ENCODE data around the gene ANKRD40CL.

Gene ANKRD40CL

DNA sequence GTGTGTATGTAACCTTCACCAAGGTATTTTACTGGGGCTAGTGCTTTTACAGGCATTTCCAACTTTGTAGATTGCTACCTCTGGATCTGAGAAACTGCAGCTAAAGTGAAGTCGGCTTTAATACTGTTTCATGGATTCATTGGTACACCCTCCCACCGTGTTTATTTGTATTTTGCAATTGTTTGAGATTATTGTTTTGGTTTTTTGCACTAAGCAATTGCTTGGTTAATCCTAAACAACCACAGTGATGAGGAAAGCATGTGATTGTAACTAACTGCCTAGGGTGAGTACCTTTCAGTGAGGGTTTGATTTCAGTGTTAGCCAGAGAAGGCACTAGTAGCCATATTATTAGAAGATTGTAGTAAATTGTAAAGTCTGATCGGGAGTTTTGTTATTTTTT, 44.6 kb downstream of the ANKRD40CL start:
- TF ChIP-seq TAF1 (IDR thresholded peaks at IDR 0.05; ENCODE audit: borderline replicate concordance, low read depth, low read length) (no peak), POLR2A (IDR thresholded peaks at IDR 0.05; ENCODE audit: low read depth, low read length) (no peak), POLR2AphosphoS5 (IDR thresholded peaks at IDR 0.05; ENCODE audit: low read depth, low read length) (no peak)
- no peak for DNase-seq (ENCODE audit: insufficient read length)
- no peak for FAIRE-seq

DNA sequence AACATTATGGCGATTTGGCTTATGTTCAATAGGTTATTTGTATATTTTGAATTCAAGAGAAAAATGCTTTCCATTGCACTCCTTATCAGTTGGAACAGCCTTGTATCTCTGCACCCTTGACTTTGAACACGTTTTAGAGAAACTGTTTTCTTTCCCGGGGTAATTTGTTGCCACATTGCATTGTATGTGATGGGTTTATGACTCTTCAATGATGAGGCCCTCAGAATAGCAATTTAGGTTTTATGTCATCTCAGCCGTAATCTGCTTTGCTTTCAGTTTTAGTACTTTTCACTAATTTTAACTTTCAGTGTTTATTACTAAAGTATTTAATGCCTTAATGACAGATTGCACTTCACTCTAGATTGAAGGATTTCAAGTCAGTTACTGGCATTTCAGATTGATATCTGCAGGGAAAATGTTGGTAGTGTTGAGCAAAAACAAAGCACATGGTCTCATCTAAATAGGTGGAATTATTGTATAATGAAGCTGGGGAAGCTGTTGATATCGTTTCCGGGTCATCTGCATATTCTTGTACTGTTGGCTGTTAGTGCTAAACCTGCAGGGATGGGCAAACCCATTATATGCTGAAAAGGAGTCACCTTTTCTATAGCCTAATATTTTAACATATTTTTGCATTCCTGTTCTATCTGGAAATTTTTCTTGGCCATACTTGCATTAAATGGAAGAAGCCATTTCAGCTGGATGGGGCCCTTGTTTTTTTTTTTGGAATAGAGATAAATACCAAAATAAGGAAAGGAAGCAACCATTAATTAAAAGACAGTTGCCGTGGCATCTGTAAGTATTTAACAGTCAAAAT, 45.9 kb downstream of the ANKRD40CL start:
- TF ChIP-seq POLR2AphosphoS5 (IDR thresholded peaks at IDR 0.05; ENCODE audit: low read depth, low read length) (no peak), TAF1 (IDR thresholded peaks at IDR 0.05; ENCODE audit: borderline replicate concordance, low read depth, low read length) (no peak), POLR2A (IDR thresholded peaks at IDR 0.05; ENCODE audit: low read depth, low read length) (no peak)
- FAIRE-seq (no peak), DNase-seq (ENCODE audit: insufficient read length) (no peak)

DNA sequence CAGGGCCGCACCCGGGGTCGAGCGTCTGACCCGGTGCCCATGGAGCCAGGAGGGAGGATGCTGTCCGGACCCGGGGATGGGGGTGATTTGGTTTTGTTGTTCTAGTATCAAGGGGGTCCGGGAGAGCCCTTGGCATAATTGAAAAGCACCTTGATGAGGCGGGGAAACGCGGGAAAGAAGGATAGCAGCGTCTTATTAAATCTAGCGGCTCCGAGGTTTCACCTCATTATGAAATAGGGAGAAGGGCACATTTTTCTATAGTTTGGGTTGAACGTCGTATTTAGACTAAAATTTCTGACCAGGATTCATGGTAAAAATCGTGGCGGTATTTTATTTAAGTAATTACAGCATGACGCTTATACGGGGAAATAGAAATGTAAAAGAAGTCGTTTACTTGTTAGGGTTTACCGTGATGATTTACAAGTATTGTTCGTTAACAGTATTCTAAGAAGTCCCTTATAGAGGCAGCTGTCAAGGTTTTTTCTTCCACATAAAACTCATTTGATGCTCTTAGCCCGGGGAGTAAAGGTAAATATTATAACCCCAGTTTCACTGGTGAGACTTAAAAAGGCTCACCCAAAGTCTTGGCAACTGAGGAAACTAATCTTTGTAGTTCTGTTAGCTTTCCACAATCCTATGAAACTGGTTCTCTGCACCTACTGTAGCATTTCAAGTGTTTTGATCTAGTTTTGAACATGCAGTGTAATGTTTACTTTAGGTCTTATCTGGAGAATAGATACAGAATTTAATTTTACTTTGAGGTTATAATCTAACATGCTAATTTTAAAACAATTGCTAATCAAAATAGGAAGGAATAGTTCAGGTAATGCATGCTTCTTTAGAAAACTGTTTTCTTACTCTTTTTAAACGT, 47.2 kb downstream of the ANKRD40CL start:
- FAIRE-seq (no peak), DNase-seq (ENCODE audit: insufficient read length) (no peak)
- no peak for TF ChIP-seq POLR2A (IDR thresholded peaks at IDR 0.05; ENCODE audit: low read depth, low read length)
- TF ChIP-seq POLR2AphosphoS5 (IDR thresholded peaks at IDR 0.05; ENCODE audit: low read depth, low read length): no peak
- no peak for TF ChIP-seq TAF1 (IDR thresholded peaks at IDR 0.05; ENCODE audit: borderline replicate concordance, low read depth, low read length)

DNA sequence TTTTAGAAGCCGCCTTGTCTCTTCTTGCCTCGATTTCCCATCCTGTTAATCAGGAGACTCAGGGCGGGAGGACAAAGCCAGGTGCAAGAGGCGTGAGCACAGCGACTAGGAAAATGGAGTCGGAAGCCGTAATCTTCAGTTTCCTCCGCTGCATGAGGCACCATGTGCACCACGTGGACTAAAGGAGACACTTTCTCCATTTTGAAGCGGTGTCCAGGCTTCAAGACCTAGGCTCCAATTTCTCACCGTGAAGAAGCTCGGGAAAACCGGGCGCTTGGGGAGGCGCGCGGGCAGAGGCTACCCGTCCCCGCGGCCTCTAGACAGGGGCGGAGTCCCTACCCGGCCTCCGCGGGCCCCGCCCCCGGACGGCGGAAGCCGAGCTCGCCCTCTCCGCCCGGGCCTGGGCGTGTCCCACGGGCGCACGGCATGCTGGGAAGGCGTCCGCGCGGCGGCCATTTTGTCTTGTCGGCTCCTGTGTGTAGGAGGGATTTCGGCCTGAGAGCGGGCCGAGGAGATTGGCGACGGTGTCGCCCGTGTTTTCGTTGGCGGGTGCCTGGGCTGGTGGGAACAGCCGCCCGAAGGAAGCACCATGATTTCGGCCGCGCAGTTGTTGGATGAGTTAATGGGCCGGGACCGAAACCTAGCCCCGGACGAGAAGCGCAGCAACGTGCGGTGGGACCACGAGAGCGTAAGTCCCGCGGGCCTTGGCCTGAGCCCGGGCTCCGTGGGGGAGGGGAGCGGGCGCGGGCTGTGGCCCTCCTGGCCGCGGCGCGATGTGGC, 48.0 kb downstream of the ANKRD40CL start, which contains the start of gene LUC7L3:
TSS of gene LUC7L3 (plus strand) at position 460 of the 780 bp plus-strand sequence. CDS start at position 590, 130 bp downstream.
- TF ChIP-seq TAF1 (IDR thresholded peaks at IDR 0.05; ENCODE audit: borderline replicate concordance, low read depth, low read length): peak; percentile 52; the same call in 1 of the 2 replicates
- TF ChIP-seq POLR2AphosphoS5 (IDR thresholded peaks at IDR 0.05; ENCODE audit: low read depth, low read length): peak; percentile 97
- peak; percentile 97 for TF ChIP-seq POLR2A (IDR thresholded peaks at IDR 0.05; ENCODE audit: low read depth, low read length)
- DNase-seq (ENCODE audit: insufficient read length): peak; percentile 97
- FAIRE-seq: peak; percentile 89

- DNase-seq (ENCODE audit: insufficient read length) (no peak), FAIRE-seq (no peak)
- TF ChIP-seq POLR2A (IDR thresholded peaks at IDR 0.05; ENCODE audit: low read depth, low read length): no peak
- TF ChIP-seq TAF1 (IDR thresholded peaks at IDR 0.05; ENCODE audit: borderline replicate concordance, low read depth, low read length): no peak
- no peak for TF ChIP-seq POLR2AphosphoS5 (IDR thresholded peaks at IDR 0.05; ENCODE audit: low read depth, low read length)
Observed at GRCh38 chr17:50715471-50715870, 51.8 kb downstream of the ANKRD40CL start.

GRCh38 chr17:50712641-50713040, 54.7 kb downstream of the ANKRD40CL start:
- DNase-seq (ENCODE audit: insufficient read length) (no peak), FAIRE-seq (no peak)

More at GRCh38 chr17:50712641-50713040, 54.7 kb downstream of the ANKRD40CL start:
- no peak for TF ChIP-seq POLR2A (IDR thresholded peaks at IDR 0.05; ENCODE audit: low read depth, low read length)
- TF ChIP-seq POLR2AphosphoS5 (IDR thresholded peaks at IDR 0.05; ENCODE audit: low read depth, low read length): no peak
- TF ChIP-seq TAF1 (IDR thresholded peaks at IDR 0.05; ENCODE audit: borderline replicate concordance, low read depth, low read length): no peak
